Prostate gland (tissue), 2 donors: ENCODE measurements around the gene BOLA1. TPM values are rescaled to one million over a fixed set of nuclear protein-coding genes. Genes with fewer than 3 reads are reported as not detected.
"Not testable (repeated sequence)": the region's sequence is repeated elsewhere in the genome, so short reads cannot be mapped to it uniquely, and the experiment has no call there.

Source experiments
- DNase-seq: peaks from one replicate; pipeline ENCODE4 v3.0.0-alpha.2; 2019; ENCODE audit warnings: low spot score
- H3K27ac ChIP-seq, 2 donors: fragments of 200-600 bp; sonication (generic); 2 replicates each; pipeline ENCODE4 v1.5.1; 2017 to 2019
- H3K27me3 ChIP-seq: fragments of 200-600 bp; sonication (generic); replicated peaks from 2 replicates; pipeline ENCODE4 v1.5.1; 2019; ENCODE audit not compliant: insufficient read depth
- H3K36me3 ChIP-seq, 2 donors: fragments of 200-600 bp; sonication (generic); 1 replicate in 1 of 2; 2 replicates in 1 of 2; pipeline versions ENCODE4 v1.5.1 to v1.8.1; 2017 to 2019
- H3K4me1 ChIP-seq: fragments of 200-600 bp; sonication (generic); replicated peaks from 2 replicates; pipeline ENCODE4 v1.5.1; 2019
- H3K4me3 ChIP-seq, 2 donors: fragments of 200-600 bp; sonication (generic); 2 replicates each; pipeline ENCODE4 v1.5.1; 2017 to 2019
- H3K9me3 ChIP-seq: fragments of 200-600 bp; sonication (generic); 2 replicates; pipeline ENCODE4 v1.5.1; 2017
- CTCF ChIP-seq, 4 experiments: fragments of 200-600 bp in 2 of 4; fragments of 450-650 bp in 2 of 4; sonication (generic) in 2 of 4; IDR thresholded peaks; 1 replicate in 3 of 4; 2 replicates in 1 of 4; pipeline ENCODE4 v1.5.1; 2016 to 2019; ENCODE audit warnings: antibody characterized with exemption in 4 of 4, mild to moderate bottlenecking in 2 of 4, moderate library complexity in 2 of 4
- POLR2A ChIP-seq: fragments of 450-650 bp; IDR thresholded peaks from one replicate; pipeline ENCODE4 v1.6.1; 2016; ENCODE audit warnings: antibody characterized with exemption, mild to moderate bottlenecking
- POLR2AphosphoS5 ChIP-seq: sonication (generic); formaldehyde crosslinking; IDR thresholded peaks from one replicate; pipeline ENCODE4 v1.6.1; 2017; ENCODE audit warnings: antibody characterized with exemption
- WGBS: methylation state at CpG from one replicate; pipeline ENCODE4 v1.1.5; 2018; 5-methylcytosine and 5-hydroxymethylcytosine counted together
- intact Hi-C: fragments of 100-400 bp; cut with DNase I; formaldehyde crosslinking; loops from one replicate; pipeline ENCODE4 v1.14.2; 2022
- total RNA-seq, 2 donors: library from RNA; depleted of rRNA; stranded (reverse); fragments of >200 nt; gene quantifications; one replicate each; pipeline ENCODE4 v1.1.0, GENCODE V29; 2016

BOLA1 gene, protein sequence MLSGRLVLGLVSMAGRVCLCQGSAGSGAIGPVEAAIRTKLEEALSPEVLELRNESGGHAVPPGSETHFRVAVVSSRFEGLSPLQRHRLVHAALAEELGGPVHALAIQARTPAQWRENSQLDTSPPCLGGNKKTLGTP
- total RNA-seq, result 10 to 100 TPM; 37.8 to 40.6 TPM

DNA sequence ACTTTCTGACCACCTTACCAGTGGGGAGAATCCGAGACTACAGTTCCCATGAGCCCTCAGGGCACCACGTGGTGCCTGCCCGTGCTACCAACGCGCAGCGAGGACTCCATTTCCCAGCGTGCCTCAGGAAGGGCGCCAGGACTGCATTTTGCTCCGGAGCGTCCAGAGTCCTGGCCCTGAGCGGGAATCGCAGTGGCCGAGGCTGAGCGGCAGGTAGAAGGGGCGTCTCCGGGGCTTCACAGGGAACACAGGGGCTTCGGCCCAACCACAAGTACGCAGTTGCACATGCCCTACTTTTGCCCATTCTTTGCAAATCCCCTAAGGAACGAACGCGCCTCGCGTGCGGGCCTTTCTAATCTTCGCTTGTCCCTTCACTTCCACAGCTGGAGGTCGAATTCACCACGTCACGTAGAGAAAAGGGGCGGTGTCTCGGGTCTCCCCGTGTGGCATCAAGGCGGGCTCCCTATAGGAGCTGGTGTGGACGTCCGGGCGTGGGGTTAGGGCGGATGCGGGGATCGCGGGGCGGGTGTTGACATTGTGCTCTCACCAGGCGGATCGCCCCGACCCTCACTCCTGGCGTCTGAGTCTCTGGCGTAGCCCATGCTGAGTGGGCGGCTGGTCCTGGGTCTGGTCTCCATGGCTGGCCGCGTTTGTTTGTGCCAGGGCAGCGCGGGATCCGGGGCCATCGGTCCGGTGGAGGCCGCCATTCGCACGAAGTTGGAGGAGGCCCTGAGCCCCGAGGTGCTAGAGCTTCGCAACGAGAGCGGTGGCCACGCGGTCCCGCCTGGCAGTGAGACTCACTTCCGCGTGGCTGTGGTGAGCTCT lies at the start of gene BOLA1:
Gene BOLA1, plus strand, starts transcription at position 109 of the 825 bp plus-strand sequence. Its CDS starts 492 bp downstream, at position 601.
- Histone ChIP-seq H3K9me3 (no peaks in the 10 kb centered on the region), H3K4me3 (peak within 1 kb of the TSS; percentile 42 to 54), H3K36me3 (no peaks in the 10 kb centered on the region), H3K27ac (peak within 1 kb of the TSS; percentile 82 to 86), H3K27me3 (no peaks in the 10 kb centered on the region), H3K4me1 (no peaks in the 10 kb centered on the region)
- intact Hi-C loops, result no loop called here
- WGBS, result 5% methylated on average over 41 of the region's 65 CpGs
- TF ChIP-seq POLR2A, result peak; percentile 80
- peak; percentile 99 for TF ChIP-seq POLR2AphosphoS5
- peak in 1 of 4 experiments; percentile 7 for TF ChIP-seq CTCF (IDR thresholded peaks at IDR 0.05)
- DNase-seq, result peak; percentile 95

DNA sequence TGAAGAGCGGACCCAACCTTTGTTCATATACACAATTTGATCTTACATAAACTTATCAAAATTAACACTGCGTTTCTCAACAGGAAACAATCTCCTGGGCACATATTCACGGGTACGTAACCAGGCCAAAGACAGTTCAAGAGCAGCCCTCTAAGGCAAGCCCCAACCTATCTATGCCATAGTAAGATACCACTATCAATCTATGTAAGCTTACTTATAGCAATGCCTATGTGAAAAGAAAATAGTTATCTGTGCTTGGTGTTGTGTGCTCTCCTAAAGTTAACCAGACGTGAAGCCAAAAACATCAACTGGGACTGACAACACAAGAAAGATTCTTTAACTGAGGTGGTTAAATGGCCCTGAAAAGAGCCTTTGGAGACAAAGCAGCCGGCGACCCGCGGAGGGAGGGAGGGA lies 49.4 kb upstream of the BOLA1 start:
- Histone ChIP-seq H3K27me3 (no peaks in the 10 kb centered on the region), H3K9me3 (no peaks in the 10 kb centered on the region), H3K4me3 (peak overlapping the region; percentile 34 to 47), H3K4me1 (peaks cover 5% of the 10 kb centered on the region), H3K36me3 (no peaks in the 10 kb centered on the region), H3K27ac (peak overlapping the region; percentile 80 to 86)
- 3% methylated on average over 9 of the region's 9 CpGs for WGBS
- DNase-seq, result peak; percentile 3
- no peak for TF ChIP-seq POLR2A
- TF ChIP-seq POLR2AphosphoS5, result peak; percentile 8
- intact Hi-C loops, result no loop called here

GRCh38 chr1:149850732-149851345 lies 48.5 kb upstream of the BOLA1 start:
- H3K4me3 ChIP-seq, H3K36me3 ChIP-seq, H3K27ac ChIP-seq, H3K27me3 ChIP-seq, intact Hi-C loops, DNase-seq, H3K9me3 ChIP-seq, H3K4me1 ChIP-seq: not testable (repeated sequence)
- WGBS, result no CpG with 5 or more reads among the region's 62 CpGs

DNA sequence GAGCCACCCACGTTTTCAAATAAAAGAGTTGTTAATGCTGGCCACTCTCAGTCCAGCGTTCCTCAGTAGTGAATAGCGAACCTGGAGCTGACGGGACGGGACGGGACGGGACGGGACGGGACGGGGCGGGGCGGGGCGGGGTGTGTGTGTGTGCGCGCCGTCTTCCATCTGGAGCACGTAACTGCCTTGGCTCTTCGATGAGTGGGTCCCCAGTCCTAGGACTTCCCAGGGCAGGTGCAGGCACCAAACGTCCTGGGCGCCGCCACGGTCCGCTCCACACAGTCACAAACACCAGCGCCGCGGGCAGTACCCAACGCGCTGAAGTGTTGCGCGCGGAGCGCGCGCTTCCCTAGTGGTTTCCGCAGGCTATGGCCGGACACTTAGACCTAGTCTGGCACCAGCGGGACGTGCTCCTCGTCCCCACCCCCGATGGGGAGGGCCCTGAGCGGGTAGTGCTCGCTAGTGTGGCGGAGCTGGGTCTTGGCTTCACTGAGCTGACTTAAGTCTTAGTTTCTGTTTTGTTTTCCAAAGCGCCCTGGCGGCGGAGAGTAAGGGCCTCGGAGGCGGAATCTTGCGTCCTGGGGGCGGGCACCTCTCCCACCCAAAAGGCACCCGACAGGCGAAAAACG lies 47.7 kb upstream of the BOLA1 start:
- not testable (repeated sequence) for H3K27ac ChIP-seq
- WGBS, result no CpG with 5 or more reads among the region's 53 CpGs

DNA sequence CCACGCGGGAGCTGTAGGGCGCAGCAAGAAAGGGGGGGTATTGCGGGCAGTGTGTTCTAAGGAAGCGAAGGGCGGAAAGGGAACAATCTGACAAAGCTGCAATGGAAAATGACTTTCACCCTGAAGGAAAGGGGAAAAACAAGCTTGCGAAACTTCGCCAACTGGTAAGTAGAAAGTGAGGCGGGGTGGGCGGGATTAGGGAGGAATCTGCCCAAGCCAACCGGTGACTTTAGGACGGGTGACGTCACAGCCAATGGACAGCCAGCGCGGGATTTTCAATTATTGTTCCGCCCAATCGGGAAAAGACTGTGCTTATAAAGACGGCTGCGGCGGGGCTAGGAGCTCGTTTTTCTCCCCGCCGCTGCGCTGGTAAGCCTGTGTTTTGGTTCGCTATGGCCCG lies 47.1 kb upstream of the BOLA1 start:
- H3K27ac ChIP-seq, H3K9me3 ChIP-seq, H3K4me1 ChIP-seq, H3K36me3 ChIP-seq, H3K27me3 ChIP-seq, intact Hi-C loops, H3K4me3 ChIP-seq, DNase-seq: not testable (repeated sequence)
- no CpG with 5 or more reads among the region's 26 CpGs for WGBS

More for the DNA sequence above, 47.7 kb upstream of the BOLA1 start:
- H3K9me3 ChIP-seq, intact Hi-C loops, H3K4me3 ChIP-seq, H3K27me3 ChIP-seq, DNase-seq, H3K36me3 ChIP-seq, H3K4me1 ChIP-seq: not testable (repeated sequence)

DNA sequence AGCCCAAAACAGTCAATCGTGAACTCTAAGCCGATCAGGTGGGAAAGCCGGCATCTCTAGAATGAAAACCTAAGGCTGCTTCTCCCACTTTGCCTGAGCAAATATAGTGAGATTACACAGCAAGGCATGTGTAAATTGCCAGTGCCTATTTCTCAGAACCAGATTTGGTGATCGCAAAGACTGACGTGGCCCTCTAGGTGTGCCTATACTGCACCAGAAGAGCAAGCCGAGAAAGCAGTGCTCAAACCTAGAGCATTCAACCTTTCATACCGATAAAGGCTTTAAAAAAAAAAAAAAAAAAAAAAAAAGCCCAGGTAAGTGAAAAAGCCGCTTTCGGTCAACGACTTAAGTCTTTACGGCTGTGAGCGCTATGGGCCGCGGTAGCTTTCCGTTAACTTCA lies 39.1 kb upstream of the BOLA1 start:
- H3K27me3 ChIP-seq, intact Hi-C loops, H3K9me3 ChIP-seq, H3K27ac ChIP-seq, DNase-seq, H3K4me3 ChIP-seq, H3K36me3 ChIP-seq, H3K4me1 ChIP-seq: not testable (repeated sequence)
- WGBS, result no CpG with 5 or more reads among the region's 15 CpGs

DNA sequence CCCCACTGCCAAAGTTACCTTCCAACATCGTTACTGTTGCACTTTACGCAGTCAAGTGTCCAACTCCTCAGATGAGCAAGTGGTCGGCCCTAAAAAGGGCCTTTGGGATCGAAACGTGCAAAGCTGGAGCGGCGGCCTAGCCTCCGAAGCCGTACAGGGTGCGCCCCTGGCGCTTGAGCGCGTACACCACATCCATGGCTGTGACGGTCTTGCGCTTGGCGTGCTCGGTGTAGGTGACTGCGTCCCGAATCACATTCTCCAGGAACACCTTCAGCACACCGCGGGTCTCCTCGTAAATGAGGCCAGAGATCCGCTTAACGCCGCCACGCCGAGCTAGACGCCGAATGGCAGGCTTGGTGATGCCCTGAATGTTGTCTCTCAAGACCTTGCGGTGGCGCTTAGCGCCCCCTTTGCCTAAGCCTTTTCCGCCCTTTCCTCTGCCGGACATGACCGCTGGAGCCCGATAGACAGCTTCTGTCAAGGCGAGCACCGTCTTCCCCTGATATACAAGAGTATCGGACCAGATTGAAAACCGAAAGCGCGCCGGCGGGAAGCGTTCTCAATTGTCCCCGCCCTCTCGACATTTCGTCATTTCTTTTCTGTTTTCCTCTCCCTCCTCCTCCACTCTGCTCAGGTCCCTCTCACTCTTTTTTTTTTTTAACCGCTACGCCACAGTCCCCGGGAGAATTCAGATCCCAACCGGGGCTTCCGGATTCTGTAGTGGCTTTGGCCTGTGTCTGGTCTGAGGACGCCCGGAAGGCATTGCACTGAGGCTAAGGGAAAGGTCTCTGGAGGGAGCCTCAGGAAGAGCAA lies 38.5 kb upstream of the BOLA1 start:
- H3K27ac ChIP-seq, H3K36me3 ChIP-seq, H3K4me3 ChIP-seq, H3K4me1 ChIP-seq, H3K9me3 ChIP-seq, intact Hi-C loops, DNase-seq, H3K27me3 ChIP-seq: not testable (repeated sequence)
- WGBS, result no CpG with 5 or more reads among the region's 55 CpGs

DNA sequence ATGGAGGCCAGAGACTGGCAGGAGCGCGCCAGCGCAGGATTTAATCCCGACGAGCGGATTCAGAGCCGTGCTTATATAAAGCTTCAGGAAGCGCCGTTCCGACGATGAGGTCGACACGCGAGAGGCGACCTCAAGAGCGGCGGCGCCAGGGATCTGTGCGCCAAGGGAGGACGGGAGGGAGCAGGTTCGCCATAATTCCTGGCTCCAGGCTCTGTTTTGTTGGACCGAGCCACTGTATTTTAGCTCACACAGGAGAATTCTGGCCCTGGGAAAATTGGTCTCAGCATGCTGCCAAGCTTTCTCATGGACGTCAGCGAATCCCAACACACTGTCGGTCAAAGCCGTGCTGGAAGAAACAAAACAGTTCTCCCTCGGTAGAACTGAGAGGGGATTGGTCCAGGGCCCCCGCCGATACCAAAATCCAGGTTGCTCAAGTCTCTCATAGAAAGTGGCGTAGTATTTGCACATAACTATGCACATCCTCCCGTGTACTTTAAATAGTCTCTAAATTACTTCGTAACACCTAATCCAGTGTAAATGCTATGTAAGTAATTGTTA lies 37.8 kb upstream of the BOLA1 start:
- DNase-seq, H3K4me3 ChIP-seq, H3K27me3 ChIP-seq, H3K4me1 ChIP-seq, H3K27ac ChIP-seq, H3K9me3 ChIP-seq, H3K36me3 ChIP-seq, intact Hi-C loops: not testable (repeated sequence)
- WGBS, result no CpG with 5 or more reads among the region's 32 CpGs

DNA sequence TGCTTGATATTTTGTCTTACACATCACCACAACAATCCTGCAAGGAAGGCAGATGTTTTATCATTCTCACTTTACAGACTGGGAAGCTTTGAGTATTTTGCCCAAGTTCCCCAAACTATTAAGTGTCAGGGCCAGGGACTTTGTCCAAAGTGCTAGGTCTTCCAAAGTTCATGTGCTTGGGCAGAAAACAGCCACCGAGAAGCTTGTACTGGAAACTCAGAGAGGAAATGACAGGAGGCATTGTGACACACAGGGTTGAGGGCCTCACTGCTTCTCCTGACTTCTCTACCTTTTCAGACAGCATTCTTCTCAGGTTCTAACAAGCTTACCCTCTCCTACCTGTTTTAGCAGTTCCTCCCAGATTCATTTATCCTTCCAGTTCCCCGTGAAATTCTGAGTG lies 32.5 kb upstream of the BOLA1 start:
- H3K27me3 ChIP-seq, H3K4me1 ChIP-seq, H3K36me3 ChIP-seq, H3K4me3 ChIP-seq, intact Hi-C loops, H3K27ac ChIP-seq, H3K9me3 ChIP-seq, DNase-seq: not testable (repeated sequence)
- no CpG with 5 or more reads among the region's 2 CpGs for WGBS

DNA sequence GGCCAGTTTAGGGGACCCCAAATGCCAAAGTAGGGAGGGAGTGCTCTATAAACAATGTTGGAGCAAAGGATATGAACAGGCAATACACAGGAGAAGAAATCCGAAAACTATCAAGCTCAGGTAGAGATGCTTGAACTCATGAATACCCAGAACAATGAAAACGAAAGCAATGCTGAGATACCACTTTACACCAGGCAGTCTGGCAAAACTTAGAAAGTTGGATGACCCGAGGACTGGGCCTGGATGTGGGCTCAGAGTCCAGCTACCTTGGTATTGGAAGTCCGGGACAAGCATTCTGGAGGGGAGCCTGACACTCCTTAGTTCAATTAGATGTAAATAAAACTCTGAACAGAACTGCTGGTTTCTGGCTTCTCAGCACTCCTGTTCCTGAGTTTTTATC lies 26.3 kb upstream of the BOLA1 start:
- H3K27ac ChIP-seq, intact Hi-C loops, H3K9me3 ChIP-seq, H3K4me1 ChIP-seq, H3K36me3 ChIP-seq, DNase-seq, H3K4me3 ChIP-seq, H3K27me3 ChIP-seq: not testable (repeated sequence)
- no CpG with 5 or more reads among the region's 4 CpGs for WGBS
